IMR-90 (cell line): ENCODE results near the gene BSDC1. TPM values are rescaled to one million over a fixed set of nuclear protein-coding genes. Genes with fewer than 3 reads are reported as not detected.

ENCODE experiments used
- ATAC-seq: fragments of 200-7000 bp; cut with Tn5 transposase; 2 replicates; pipeline ENCODE4 v1.9.1; 2020; ENCODE audit warnings: low read depth, mild to moderate bottlenecking, moderate library complexity
- BruUV-seq: library from RNA; stranded (reverse); fragments of 400-500 nt; replicated peaks from 2 replicates; lab custom pipeline; 2021; lab: Mats Ljungman, UMichigan
- CTCF ChIA-PET: fragments of 300-600 bp; formaldehyde crosslinking; extraction: SDS; loops from one replicate; lab custom pipeline; 2021; ENCODE audit warnings: antibody characterized with exemption; lab: Yijun Ruan, JAX
- POLR2A ChIA-PET: fragments of 300-600 bp; sonication (Branson Sonifier 250); formaldehyde crosslinking; loops from one replicate; lab custom pipeline; 2022; ENCODE audit warnings: antibody characterized with exemption; ENCODE audit not compliant: unreplicated experiment; lab: Charles Lee
- DNase-seq: peaks from one replicate; pipeline ENCODE4 v3.0.0; 2013
- H2AFZ ChIP-seq: replicated peaks from 2 replicates; pipeline ENCODE3; 2013; ENCODE audit warnings: low read length, mild to moderate bottlenecking; ENCODE audit not compliant: poor library complexity
- H2AK5ac ChIP-seq: 2 replicates; pipeline ENCODE4 v1.6.1; 2013; ENCODE audit warnings: low read depth, low read length, inconsistent platforms
- H2AK9ac ChIP-seq: replicated peaks from 2 replicates; pipeline ENCODE3; 2013; ENCODE audit warnings: mild to moderate bottlenecking, low read depth, low read length, moderate library complexity; ENCODE audit not compliant: poor library complexity
- H2BK120ac ChIP-seq: 2 replicates; pipeline ENCODE4 v1.6.1; 2013; ENCODE audit warnings: low read depth, low read length, inconsistent platforms
- H2BK15ac ChIP-seq: 3 replicates; pipeline ENCODE4 v1.6.1; 2013; ENCODE audit warnings: low read depth, low read length, inconsistent platforms
- H2BK20ac ChIP-seq: 2 replicates; pipeline ENCODE4 v1.6.1; 2013; ENCODE audit warnings: low read depth, mild to moderate bottlenecking, inconsistent platforms, low read length, moderate library complexity
- H2BK5ac ChIP-seq: 2 replicates; pipeline ENCODE4 v1.6.1; 2013; ENCODE audit warnings: mild to moderate bottlenecking, low read depth, low read length, inconsistent platforms; ENCODE audit not compliant: poor library complexity, severe bottlenecking
- H3K14ac ChIP-seq: replicated peaks from 2 replicates; pipeline ENCODE4 v1.6.1; 2013; ENCODE audit warnings: low read depth, low read length, inconsistent platforms
- H3K18ac ChIP-seq: 2 replicates; pipeline ENCODE4 v1.6.1; 2013; ENCODE audit warnings: low read depth, low read length, control low read depth
- H3K23ac ChIP-seq: 2 replicates; pipeline ENCODE4 v1.6.1; 2013; ENCODE audit warnings: low read depth, low read length, inconsistent platforms
- H3K27ac ChIP-seq: 2 replicates; pipeline ENCODE4 v1.5.1; 2013; ENCODE audit warnings: mild to moderate bottlenecking, control low read depth, low read length; ENCODE audit not compliant: insufficient read depth
- H3K27me3 ChIP-seq: 2 replicates; pipeline ENCODE4 v1.6.1; 2013; ENCODE audit warnings: low read length; ENCODE audit not compliant: control insufficient read depth, insufficient read depth
- H3K36me3 ChIP-seq: 2 replicates; pipeline ENCODE4 v1.6.1; 2013; ENCODE audit warnings: low read length, mixed read lengths; ENCODE audit not compliant: control insufficient read depth, insufficient read depth
- H3K4ac ChIP-seq: 2 replicates; pipeline ENCODE4 v1.6.1; 2013; ENCODE audit warnings: low read depth, low read length, inconsistent platforms
- H3K4me1 ChIP-seq: 2 replicates; pipeline ENCODE4 v1.6.1; 2013; ENCODE audit warnings: low read length, mixed read lengths; ENCODE audit not compliant: control insufficient read depth, insufficient read depth
- H3K4me2 ChIP-seq: 2 replicates; pipeline ENCODE4 v1.6.1; 2013; ENCODE audit warnings: low read depth, mild to moderate bottlenecking, control low read depth, low read length, moderate library complexity
- H3K4me3 ChIP-seq: 2 replicates; pipeline ENCODE4 v1.5.1; 2013; ENCODE audit warnings: low read depth, mild to moderate bottlenecking, control low read depth, low read length, moderate library complexity; ENCODE audit not compliant: insufficient read depth
- H3K56ac ChIP-seq: 2 replicates; pipeline ENCODE4 v1.6.1; 2013; ENCODE audit warnings: low read length, inconsistent platforms; ENCODE audit not compliant: insufficient read depth; ENCODE audit errors: extremely low read depth
- H3K79me1 ChIP-seq, 2 experiments: 2 replicates each; pipeline ENCODE4 v1.6.1; 2013; ENCODE audit warnings: low read length in 2 of 2, inconsistent platforms in 1 of 2, low read depth in 1 of 2
- H3K9ac ChIP-seq: 2 replicates; pipeline ENCODE4 v1.6.1; 2013; ENCODE audit warnings: low read depth, low read length, control low read depth
- H3K9me1 ChIP-seq: 2 replicates; pipeline ENCODE4 v1.6.1; 2013; ENCODE audit warnings: low read length, inconsistent platforms; ENCODE audit not compliant: insufficient read depth
- H3K9me3 ChIP-seq: 2 replicates; pipeline ENCODE4 v1.6.1; 2013; ENCODE audit warnings: low read length; ENCODE audit not compliant: control insufficient read depth, insufficient read depth
- H4K20me1 ChIP-seq: 2 replicates; pipeline ENCODE4 v1.6.1; 2013; ENCODE audit warnings: low read length, inconsistent platforms; ENCODE audit not compliant: insufficient read depth
- H4K5ac ChIP-seq: 2 replicates; pipeline ENCODE4 v1.6.1; 2013; ENCODE audit warnings: mild to moderate bottlenecking, low read depth, low read length, control low read depth
- H4K8ac ChIP-seq, 2 experiments: 2 replicates each; pipeline ENCODE4 v1.6.1; 2013; ENCODE audit warnings: low read depth in 2 of 2, low read length in 2 of 2, control low read depth in 1 of 2, inconsistent platforms in 1 of 2
- H4K91ac ChIP-seq: 2 replicates; pipeline ENCODE4 v1.6.1; 2013; ENCODE audit warnings: low read depth, low read length, inconsistent platforms; ENCODE audit not compliant: insufficient read depth
- BHLHE40 ChIP-seq: fragments of 150-350 bp; IDR thresholded peaks from 2 replicates; pipeline ENCODE4 v1.6.1; 2016; ENCODE audit warnings: mild to moderate bottlenecking, low read depth, low read length
- CEBPB ChIP-seq: IDR thresholded peaks from 2 replicates; pipeline ENCODE4 v1.6.1; 2012; ENCODE audit warnings: low read depth, low read length, improper control_type of control experiment
- CHD1 ChIP-seq: IDR thresholded peaks from 2 replicates; pipeline ENCODE4 v1.6.1; 2012; ENCODE audit warnings: low read depth, low read length, improper control_type of control experiment
- CTCF ChIP-seq: conservative IDR thresholded peaks from 2 replicates; pipeline ENCODE4 v1.5.1; 2012; ENCODE audit warnings: mild to moderate bottlenecking, low read depth, low read length, improper control_type of control experiment
- FOS ChIP-seq: fragments of 150-350 bp; IDR thresholded peaks from 2 replicates; pipeline ENCODE4 v1.6.1; 2016; ENCODE audit warnings: low read depth, low read length
- MAFK ChIP-seq: IDR thresholded peaks from 2 replicates; pipeline ENCODE4 v1.6.1; 2012; ENCODE audit warnings: low read depth, low read length, improper control_type of control experiment
- MAZ ChIP-seq: IDR thresholded peaks from 2 replicates; pipeline ENCODE4 v1.6.1; 2012; ENCODE audit warnings: low read depth, mild to moderate bottlenecking, low read length, improper control_type of control experiment, moderate library complexity, borderline replicate concordance
- MXI1 ChIP-seq: IDR thresholded peaks from 2 replicates; pipeline ENCODE4 v1.6.1; 2012; ENCODE audit warnings: low read depth, mild to moderate bottlenecking, low read length, moderate library complexity, borderline replicate concordance
- NFE2L2 ChIP-seq: fragments of 150-350 bp; IDR thresholded peaks from 2 replicates; pipeline ENCODE4 v1.6.1; 2016; ENCODE audit warnings: low read depth, mild to moderate bottlenecking, low read length
- POLR2A ChIP-seq: IDR thresholded peaks from 2 replicates; pipeline ENCODE4 v1.6.1; 2012; ENCODE audit warnings: mild to moderate bottlenecking, low read depth, low read length
- RAD21 ChIP-seq: IDR thresholded peaks from 2 replicates; pipeline ENCODE4 v1.6.1; 2012; ENCODE audit warnings: low read length, improper control_type of control experiment
- RCOR1 ChIP-seq: IDR thresholded peaks from 2 replicates; pipeline ENCODE4 v1.6.1; 2012; ENCODE audit warnings: mild to moderate bottlenecking, low read length, improper control_type of control experiment; ENCODE audit not compliant: insufficient replicate concordance
- RFX5 ChIP-seq: IDR thresholded peaks from 2 replicates; pipeline ENCODE4 v1.8.0; 2012; ENCODE audit warnings: low read depth, mild to moderate bottlenecking, low read length, moderate library complexity
- SMC3 ChIP-seq: fragments of 150-350 bp; IDR thresholded peaks from 2 replicates; pipeline ENCODE4 v1.6.1; 2016; ENCODE audit warnings: low read depth, mild to moderate bottlenecking, antibody characterized with exemption, low read length, moderate library complexity
- WGBS, 2 experiments: methylation state at CpG; one replicate each; pipeline versions ENCODE4 v1.1.5 to v1.1.7; 2013; ENCODE audit warnings: missing lambda C conversion rate in 2 of 2; ENCODE audit not compliant: insufficient read length in 1 of 2; ENCODE audit errors: extremely low coverage in 2 of 2; 5-methylcytosine and 5-hydroxymethylcytosine counted together
- dilution Hi-C: fragments of 300-500 bp; cut with HindIII; formaldehyde crosslinking; loops from one replicate; pipeline ENCODE4 v1.14.3; 2018; ENCODE audit warnings: low sequenced_read_pairs; ENCODE audit not compliant: unreplicated experiment
- in situ Hi-C: fragments of 300-500 bp; cut with MboI; formaldehyde crosslinking; loops from 3 replicates; pipeline ENCODE4 v1.14.3; 2019; ENCODE audit warnings: low sequenced_read_pairs, inconsistent platforms, mixed read lengths
- intact Hi-C: fragments of 100-400 bp; cut with micrococcal nuclease; formaldehyde crosslinking; loops from 2 replicates; pipeline ENCODE4 v1.10.0; 2022
- polyA plus RNA-seq, 3 experiments: library from polyadenylated mRNA; depleted of rRNA; stranded (reverse); fragments of >200 nt; gene quantifications; 2 replicates each; pipeline ENCODE4 v1.2.3, GENCODE V29; 2012; ENCODE audit warnings: low replicate concordance in 1 of 3
- total RNA-seq: library from RNA; depleted of rRNA; stranded (reverse); fragments of >200 nt; gene quantifications from 2 replicates; pipeline ENCODE4 v1.2.3, GENCODE V29; 2012
- TF ChIP-seq, protein P1 (sequence below): fragments of 150-350 bp; IDR thresholded peaks from 2 replicates; pipeline ENCODE4 v1.6.1; 2016; ENCODE audit warnings: low read depth, mild to moderate bottlenecking, low read length, moderate library complexity, borderline replicate concordance
- TF ChIP-seq, protein P2 (sequence below): fragments of 150-350 bp; IDR thresholded peaks from 2 replicates; pipeline ENCODE4 v1.6.1; 2017; ENCODE audit warnings: mild to moderate bottlenecking, antibody characterized with exemption, low read length, low read depth

Gene BSDC1
- total and polyA plus RNA-seq, 2 of the 4 experiments (the other 2 are of a cell fraction) = 56.8 to 60.4 TPM

- no peak overlapping the region for H3K4me3 ChIP-seq
- H3K9me3 ChIP-seq = no peaks in the 10 kb centered on the region
- H3K27me3 ChIP-seq = no peaks in the 10 kb centered on the region
- ChIA-PET POLR2A (no interaction called here), CTCF (no interaction called here)
- BruUV-seq = no TSS peak
- H3K36me3 ChIP-seq = peaks cover 21% of the 10 kb centered on the region
- no peaks in the 10 kb centered on the region; the same call in 1 of the 2 replicates for H4K20me1 ChIP-seq
- no peak overlapping the region for H2AFZ ChIP-seq
- no peak overlapping the region for H2AK9ac ChIP-seq
- dilution Hi-C loops (no loop called here), in situ Hi-C loops (no loop called here), intact Hi-C loops (no loop called here)
- DNase-seq (no peak), ATAC-seq (no peak; the same call in 1 of the 2 replicates)
- H3K9ac ChIP-seq = no peak overlapping the region
- H4K91ac ChIP-seq = no peak overlapping the region
- no peaks in the 10 kb centered on the region for H3K4me1 ChIP-seq
- TF ChIP-seq CEBPB = no peak
- no peak for TF ChIP-seq NFE2L2
- TF ChIP-seq CTCF = no peak
- TF ChIP-seq BHLHE40 = no peak
- TF ChIP-seq POLR2A = no peak
- TF ChIP-seq RAD21 = no peak
- no peak for TF ChIP-seq MAFK
- TF ChIP-seq RCOR1 = no peak
- no peak for TF ChIP-seq FOS
- no peak for TF ChIP-seq MAZ
- TF ChIP-seq, protein P1, sequence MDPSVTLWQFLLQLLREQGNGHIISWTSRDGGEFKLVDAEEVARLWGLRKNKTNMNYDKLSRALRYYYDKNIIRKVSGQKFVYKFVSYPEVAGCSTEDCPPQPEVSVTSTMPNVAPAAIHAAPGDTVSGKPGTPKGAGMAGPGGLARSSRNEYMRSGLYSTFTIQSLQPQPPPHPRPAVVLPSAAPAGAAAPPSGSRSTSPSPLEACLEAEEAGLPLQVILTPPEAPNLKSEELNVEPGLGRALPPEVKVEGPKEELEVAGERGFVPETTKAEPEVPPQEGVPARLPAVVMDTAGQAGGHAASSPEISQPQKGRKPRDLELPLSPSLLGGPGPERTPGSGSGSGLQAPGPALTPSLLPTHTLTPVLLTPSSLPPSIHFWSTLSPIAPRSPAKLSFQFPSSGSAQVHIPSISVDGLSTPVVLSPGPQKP = no peak
- TF ChIP-seq SMC3 = no peak
- TF ChIP-seq CHD1 = no peak
- TF ChIP-seq, protein P2, sequence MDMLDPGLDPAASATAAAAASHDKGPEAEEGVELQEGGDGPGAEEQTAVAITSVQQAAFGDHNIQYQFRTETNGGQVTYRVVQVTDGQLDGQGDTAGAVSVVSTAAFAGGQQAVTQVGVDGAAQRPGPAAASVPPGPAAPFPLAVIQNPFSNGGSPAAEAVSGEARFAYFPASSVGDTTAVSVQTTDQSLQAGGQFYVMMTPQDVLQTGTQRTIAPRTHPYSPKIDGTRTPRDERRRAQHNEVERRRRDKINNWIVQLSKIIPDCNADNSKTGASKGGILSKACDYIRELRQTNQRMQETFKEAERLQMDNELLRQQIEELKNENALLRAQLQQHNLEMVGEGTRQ = no peak
- no peak for TF ChIP-seq MXI1
- no peak for TF ChIP-seq RFX5
- H3K18ac ChIP-seq = no peak overlapping the region
- H3K4me2 ChIP-seq = no peak overlapping the region
- peaks cover 0 to 3% of the 10 kb centered on the region in 2 experiments; a peak in 1 of 4 replicates for H3K79me1 ChIP-seq
- WGBS, 2 experiments = 74% methylated on average over 21 of the region's 35 CpGs; no CpG with 5 or more reads in 1 of the 2 experiments
- H2BK120ac ChIP-seq = no peak overlapping the region
- no peak overlapping the region for H2BK20ac ChIP-seq
- H3K4ac ChIP-seq = no peak overlapping the region
- H2BK15ac ChIP-seq = no peak overlapping the region
- no peak overlapping the region for H3K23ac ChIP-seq
- H3K14ac ChIP-seq = no peak overlapping the region
- 0 out of 2 replicates have a peak, but pooled peaks cover 4% of the 10 kb centered on the region for H3K9me1 ChIP-seq
- H3K56ac ChIP-seq = no peak overlapping the region
- no peak overlapping the region for H4K5ac ChIP-seq
- H3K27ac ChIP-seq = no peak overlapping the region
- no peak overlapping the region for H2AK5ac ChIP-seq
- no peak overlapping the region for H4K8ac ChIP-seq
- H2BK5ac ChIP-seq = no peak overlapping the region
Measured at GRCh38 chr1:32361308-32361673, 33.0 kb downstream of the BSDC1 start.
